GM04503 (cell line): Measurements from ENCODE around the gene KIAA1614.

Source experiments
- DNase-seq: peaks from one replicate; pipeline ENCODE4 v3.0.0-alpha.2; 2012; ENCODE audit warnings: low read depth

Gene KIAA1614

DNA sequence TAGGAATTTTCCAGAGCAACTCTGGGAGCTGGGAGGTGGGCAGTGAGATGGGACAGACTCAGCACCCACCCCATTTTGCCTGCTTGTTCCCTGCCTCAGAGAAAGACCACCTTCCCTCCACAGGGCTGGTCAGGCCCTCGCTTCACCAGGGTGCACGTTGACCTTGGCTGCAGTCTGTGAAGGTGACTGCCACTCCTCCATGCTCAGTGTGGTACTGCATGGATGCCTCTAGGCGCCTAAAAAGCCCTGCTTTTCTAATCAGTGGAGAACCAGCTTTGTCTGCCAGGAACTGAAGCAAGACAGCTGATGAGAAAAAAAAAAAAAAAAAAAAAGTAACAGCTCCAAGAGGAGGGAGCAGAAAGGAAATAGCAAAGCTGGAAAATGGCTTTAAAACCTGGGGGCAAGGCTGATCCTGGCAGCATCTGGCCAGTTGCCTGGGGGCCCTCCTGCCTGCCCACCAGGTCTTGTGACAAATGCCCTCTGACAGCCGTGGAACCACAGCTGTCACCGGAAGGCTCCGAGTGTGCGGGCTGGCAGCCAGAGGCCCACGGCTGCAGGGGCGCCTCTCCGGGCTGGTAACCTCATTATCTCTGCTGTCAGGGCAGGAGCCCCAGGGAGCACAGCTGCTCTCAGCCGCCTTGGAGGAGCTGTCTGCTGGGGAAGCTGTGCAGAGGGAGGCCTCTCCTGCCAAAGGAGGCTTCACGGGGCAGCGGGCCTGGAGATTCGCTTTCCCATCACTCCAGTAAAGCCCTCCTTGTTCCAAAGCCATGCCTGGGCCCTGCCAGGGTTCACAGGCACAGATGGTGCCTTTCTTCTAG lies 13.7 kb downstream of the KIAA1614 start:
- DNase-seq = no peak

DNA sequence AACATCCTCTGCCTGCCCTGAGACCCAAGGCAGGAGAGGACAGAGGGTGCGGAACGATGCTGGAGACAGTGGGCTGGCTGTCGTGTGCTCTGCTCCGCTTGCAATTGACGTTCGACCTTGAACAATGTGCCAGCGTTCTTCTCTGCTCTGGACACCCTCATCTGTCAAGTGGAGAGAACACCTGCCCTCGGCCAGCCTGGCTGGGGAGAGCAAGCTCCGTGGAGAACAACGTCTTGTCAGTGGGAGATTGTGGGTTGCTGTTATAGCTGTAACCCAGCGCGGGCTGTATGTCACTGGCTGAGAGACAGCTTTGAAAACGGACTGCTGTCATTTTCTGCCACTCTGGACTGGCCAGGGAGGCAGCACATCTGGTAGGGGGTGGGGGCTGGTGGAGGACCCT lies 14.7 kb downstream of the KIAA1614 start:
- no peak for DNase-seq

DNA sequence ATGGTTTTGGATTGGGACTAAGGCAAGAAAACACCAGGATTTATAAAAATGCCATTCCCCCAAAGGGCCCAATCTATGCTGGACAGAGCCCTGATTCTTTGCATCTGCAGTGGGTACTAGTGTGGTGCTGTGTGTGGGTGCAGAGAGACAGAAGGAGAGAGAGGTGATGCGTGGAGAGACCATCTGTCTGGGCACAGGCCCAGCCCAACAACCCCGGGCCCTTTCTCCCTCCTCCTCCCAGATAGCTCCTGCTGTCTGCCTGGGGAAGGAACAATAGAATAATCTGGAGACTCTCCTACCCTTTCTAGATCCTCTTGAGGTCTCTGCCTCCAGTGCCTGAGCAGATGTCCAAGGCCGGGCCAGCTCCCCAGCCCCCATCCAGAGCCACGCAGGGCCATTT lies 15.1 kb downstream of the KIAA1614 start:
- no peak for DNase-seq

DNA sequence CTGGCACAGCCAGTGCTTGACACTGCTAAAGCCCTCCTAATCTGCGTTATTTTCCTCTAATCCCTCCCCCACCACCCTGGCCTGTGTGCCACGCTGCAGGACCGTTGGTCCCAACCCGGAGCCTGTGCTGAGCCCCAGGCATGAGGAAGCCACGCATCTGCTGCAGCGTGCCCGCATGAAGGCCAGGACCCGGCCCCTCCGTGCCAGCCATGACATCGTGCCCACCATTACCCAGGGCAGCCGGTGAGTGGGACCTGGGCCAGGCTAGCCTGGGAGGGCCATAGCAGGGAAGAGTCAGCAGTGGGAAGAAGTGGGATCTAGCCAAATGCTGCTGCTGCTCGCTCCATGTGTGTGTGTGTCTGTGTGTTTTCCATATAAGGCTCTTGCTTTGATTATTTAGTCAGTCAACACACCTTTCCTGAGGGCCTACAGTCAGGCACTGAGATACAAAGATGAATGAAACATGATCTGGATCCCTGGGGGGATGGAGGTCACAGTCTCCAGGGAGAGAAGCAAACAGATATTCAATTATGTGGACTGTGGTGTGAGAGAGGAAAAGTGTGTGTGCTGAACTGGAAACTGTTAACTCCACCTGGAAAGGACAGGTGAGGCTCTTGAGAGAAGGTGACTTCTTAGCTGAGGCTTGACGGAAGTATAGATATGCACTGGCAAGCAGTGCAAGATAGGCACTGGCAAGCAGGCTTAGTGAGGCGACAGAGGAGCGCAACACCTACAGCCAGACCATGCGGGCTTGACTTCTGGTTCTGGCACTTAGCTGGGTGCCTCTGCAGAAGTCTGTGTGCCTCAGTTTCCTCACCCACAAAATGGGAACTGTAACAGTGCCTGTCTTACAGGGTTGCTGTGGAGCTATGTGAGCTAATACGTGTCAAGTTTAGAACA lies 15.9 kb downstream of the KIAA1614 start:
- DNase-seq = no peak

DNA sequence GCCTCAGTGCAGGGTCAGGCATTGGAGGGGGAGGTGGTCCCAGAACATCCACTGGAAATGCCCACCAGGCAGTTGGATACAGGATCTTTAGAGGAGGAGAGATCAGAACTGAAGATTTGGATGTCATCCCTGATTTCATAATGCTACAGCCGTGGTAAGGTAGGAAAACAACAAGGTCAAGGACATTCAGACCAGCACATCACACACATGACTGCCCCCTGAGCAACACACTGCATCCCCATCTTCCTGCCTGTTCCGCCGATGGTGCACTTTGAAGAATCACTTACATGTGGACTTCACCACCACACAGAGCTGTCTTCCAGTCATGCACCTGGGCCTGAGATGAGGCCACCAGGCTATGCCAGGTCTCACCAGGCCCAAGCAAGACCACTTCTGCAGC lies 16.7 kb downstream of the KIAA1614 start:
- no peak for DNase-seq

DNA sequence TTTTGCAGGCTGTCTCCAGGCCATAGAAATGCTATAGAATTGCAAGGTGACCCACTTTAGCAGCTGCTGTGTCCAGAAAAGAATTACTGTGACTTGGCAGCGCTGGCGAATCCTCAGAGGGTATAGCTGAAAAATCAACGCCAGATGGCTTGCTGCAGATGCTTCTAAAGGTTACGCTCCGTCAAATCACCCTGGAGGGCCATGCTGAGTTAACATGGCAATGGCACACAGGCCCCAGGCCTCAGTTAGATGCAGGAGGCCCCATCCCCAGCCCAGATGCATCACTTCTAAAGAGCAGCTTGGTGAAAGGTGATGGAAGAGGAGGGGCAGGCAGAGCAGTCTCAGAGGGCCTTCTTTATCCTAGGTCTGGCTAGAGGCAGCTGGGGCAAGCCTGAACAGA lies 18.0 kb downstream of the KIAA1614 start:
- no peak for DNase-seq

DNA sequence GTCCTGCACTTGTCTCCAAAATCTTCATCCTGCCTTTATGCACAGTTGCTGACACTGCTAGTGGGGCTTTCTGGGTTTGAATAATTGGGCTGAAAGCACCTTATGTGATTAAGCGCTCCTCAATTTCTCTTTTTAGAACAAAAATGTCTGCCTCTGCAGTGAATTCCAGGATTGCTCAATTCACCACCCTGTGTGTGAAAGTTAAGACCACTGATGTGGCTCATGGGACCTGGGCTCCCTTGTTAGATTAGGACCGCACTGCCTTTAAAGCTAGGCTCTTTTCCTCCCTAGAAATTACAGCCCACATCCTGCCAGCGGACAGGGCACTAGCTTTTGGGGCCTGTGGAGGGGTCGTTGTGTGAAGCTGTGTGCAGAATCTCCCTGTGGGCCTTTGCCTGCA lies 18.8 kb downstream of the KIAA1614 start:
- no peak for DNase-seq

DNA sequence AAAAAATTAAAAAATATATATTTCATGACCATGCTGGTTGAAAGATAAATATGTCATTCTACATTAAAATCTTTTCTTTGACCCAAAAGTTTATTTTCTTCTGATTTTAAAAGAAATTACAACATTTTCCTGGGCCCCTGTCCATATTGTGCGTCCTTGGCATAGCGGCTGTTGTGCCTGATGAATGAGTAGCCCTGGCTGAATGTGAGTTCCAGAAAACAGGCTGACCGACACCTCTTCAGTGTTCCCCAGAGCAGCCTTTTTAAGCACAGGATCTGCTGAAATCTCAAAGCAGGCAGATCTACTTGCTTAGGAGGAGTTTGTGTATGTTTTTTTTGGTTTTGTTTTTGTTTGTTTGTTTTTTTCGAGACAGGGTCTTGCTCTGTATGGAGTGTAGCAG lies 19.7 kb downstream of the KIAA1614 start:
- no peak for DNase-seq

DNA sequence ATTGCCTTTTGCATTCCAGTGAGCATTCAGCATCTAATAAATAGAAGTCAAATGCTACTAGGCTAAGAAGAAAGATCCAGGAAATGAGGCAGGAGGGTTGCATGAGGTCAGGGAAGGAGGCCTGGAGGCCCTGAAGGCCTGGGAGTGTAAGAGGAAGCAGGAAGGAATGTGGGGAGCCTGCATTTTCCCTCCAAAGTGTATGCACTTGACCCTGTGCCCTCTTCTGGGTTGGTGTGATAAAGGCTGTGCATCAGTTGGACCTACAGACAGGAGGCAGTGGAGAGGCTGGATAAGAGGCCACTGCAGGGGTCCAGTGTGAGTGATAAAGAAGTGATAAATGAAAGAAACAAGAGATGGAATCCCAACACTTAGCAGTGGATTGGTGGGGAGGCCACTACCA lies 20.4 kb downstream of the KIAA1614 start:
- no peak for DNase-seq

DNA sequence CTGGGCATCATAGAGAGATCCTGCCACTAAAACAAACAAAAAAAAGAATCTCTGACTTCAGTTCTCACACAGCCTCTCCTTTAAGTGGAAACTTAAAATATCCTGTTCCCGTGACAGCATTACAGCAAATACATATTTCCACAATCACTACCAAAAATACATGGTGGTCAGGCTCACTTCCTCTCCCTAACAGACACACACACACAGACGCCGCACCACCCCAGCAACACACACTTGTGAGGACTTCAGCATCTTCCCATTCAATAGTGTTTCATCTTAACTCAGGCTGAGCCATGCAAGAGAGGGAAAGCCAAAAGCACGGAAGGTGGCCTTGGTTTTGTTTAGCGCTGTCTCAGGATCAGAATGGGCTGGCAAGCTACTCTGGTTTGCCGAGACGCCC lies 21.9 kb downstream of the KIAA1614 start:
- DNase-seq = no peak

DNA sequence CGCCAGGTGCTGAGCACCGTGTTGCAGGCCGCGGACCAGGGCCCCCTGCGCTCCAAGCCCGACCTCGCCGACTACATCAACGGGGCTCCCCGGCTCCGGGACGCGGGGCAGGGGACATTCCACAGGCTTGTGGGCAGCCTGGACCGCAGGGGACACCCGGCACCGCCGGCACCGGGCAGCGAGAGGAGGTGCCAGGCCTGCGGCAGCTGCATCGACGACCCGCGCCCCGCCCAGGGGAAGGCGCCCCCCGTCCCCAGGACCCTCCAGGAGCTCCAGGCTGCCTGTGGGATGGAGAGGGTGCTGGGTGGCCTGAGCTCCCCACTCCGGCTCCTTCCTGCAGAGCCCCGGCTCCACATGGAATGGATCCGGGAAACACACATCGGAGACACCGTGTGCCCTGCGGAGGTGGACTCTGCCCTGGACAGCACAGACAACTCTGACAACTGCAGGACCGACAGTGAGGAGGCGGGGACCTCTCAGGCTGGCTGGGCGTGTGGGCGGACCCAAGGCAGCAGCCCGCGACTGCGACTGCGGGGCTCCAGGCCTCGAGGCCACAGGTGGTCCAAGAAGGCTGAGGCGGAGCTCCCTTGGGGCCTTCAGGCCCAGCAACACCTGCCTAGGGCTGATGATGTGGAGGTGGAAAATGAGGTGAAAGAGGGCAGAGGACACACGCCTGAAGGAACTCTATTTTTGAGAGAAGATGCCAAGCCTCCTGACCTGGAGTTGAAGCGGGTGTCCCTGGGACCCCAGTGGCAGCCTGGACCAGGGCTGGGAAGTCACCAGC lies 22.8 kb downstream of the KIAA1614 start:
- no peak for DNase-seq

DNA sequence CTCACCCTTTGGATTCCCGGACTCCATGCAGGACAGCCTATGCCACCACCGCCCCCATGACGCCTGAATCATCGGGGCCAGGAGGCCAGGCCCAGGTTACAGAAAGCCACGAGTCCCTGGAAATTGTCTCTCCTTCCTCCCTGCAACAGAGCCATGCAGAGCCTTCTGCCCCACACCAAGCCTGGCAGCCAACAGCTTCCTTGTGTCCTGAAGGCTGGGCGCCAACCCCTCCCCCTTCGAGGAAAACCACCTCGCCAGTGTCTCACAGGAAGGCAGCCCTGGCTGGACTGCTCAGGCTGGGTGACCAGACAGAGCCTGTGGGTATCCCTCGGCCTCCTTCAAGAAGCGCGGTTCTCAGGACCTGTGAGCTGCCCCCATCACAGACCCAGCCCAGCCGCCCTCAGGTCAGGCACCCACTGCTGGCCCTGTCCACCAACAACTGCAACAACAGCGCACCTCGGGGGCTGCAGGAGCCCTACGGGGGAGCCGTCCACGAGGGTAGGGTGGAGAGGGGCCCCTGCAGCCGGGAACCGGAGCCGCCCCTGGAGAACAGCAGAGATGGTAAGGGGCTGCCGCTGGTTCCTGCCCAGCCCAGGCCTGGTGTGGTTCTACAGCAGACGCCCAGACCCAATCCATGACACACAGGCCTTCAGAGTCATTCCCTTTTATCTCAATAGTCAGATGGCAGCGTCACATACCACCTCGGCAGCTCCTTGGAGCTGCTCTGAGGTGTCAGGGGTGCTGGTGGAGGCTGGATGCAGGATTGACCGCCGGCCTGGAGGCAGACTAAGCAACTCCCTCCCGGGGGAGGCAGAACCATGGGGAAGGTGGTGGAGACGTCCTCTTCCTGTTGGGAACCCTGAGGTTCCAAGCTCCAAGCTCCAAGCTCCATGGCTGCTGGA lies 23.7 kb downstream of the KIAA1614 start:
- no peak for DNase-seq

DNA sequence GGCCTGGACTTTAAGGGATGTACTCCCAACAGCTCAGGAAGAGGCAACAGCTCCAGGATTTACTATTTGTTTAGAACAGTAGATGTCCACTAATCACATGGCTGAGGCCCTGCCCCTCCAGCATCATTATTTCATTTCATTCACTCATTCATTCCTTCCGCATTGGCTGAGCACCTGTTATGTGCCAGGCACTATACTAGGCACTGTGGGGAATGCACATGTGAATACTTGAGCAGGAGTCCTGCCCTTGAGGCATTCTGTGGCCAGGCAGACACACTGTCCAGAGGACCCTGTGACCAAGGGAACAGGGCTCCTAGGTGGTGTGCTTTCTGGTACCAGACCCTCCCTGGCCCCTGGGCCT lies 24.3 kb downstream of the KIAA1614 start:
- no peak for DNase-seq

DNA sequence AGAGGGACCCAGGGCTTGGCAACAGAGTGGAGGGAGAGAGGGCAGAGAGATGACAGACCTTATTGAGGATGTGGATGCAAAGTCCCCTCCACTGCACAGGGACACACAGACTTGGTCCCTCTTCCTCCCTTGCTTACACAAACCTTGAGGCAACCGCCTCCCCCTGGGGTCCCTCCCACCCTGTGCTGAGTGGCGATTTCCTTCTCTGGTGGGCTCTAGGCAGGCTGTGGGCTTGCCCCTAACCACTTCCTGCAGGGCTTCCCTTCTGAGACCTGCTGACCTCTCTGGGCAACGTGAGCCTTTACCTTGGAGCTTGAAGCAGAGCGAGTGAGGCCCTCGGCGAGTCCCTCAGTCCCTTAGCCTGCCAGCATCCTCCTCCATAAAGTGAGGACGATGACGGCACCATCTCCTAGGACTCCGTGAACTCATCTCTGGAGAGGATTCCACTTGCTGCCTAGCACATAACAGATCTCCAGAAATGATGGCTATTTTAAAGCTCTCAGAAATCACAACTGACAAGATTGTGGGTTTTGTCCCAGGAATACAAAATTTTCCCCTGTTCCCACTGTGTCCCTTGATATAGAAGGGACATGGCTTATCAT lies 25.0 kb downstream of the KIAA1614 start:
- DNase-seq = no peak

DNA sequence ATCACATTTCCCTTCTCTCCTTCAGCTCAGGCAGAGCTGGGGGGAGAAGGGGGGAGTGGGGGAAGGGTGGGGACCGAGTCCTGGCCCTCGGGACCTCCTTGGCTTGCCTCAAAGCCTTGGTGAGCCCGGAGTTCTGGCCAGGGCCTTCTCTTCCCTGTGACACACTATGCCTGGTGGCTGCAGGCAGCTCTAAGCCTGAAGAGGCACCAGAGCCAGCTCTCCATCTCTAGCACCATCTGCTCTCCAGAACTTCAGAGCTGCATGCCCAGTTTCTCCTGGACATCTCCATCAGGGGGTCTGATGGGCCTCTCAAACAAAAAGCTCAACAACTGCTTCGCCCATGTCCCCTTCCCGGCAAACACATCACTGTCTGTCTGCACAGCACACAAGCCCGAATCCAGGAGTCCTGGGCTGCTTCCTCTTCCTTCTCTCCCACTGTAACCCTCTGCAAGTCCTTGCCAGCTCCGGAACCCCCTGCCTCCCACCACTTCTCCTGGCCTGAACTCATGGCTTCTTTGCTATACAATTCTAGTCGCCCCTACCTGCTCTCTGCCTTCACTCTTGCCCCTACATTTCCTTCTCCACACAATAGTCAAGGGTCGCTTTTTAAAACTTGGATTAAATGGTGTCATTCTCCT lies 26.5 kb downstream of the KIAA1614 start:
- DNase-seq = no peak

DNA sequence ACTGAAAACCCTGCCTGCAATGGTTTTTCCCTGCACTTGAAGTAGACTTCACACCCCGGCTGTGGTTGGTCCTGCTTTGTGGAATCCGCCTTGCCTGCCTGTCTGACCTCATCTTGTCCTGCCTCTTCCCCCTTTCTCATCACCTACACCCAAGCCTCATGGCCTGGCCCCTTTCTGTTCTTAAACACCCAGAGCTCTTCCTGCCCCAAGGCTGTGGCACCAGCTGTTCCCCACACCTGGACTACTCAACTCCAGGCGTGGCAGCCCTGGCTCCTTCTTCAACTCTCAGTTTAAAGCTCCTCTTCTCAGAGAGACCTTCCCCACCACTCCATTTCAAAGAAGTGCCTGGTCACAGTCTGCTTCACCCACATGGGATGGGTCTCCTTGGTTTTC lies 27.0 kb downstream of the KIAA1614 start:
- DNase-seq = no peak

DNA sequence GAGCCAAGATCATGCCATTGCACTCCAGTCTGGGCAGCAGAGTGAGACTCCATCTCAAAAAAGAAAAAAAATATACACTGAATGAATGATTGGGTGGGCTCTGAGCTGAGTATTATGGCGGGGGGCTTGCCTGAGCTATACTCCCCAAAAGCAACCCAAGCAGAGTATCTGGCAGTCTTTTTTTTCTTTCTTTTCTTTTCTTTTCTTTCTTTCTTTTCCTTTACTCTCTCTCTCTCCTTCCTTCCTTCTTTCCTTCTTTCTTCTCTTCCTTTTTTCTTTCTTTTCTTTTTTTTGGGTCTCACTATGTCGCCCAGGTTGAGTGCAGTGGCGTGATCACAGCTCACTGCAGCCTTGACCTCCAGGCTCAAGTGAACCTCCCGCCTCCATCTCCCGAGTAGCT lies 27.7 kb downstream of the KIAA1614 start:
- no peak for DNase-seq

DNA sequence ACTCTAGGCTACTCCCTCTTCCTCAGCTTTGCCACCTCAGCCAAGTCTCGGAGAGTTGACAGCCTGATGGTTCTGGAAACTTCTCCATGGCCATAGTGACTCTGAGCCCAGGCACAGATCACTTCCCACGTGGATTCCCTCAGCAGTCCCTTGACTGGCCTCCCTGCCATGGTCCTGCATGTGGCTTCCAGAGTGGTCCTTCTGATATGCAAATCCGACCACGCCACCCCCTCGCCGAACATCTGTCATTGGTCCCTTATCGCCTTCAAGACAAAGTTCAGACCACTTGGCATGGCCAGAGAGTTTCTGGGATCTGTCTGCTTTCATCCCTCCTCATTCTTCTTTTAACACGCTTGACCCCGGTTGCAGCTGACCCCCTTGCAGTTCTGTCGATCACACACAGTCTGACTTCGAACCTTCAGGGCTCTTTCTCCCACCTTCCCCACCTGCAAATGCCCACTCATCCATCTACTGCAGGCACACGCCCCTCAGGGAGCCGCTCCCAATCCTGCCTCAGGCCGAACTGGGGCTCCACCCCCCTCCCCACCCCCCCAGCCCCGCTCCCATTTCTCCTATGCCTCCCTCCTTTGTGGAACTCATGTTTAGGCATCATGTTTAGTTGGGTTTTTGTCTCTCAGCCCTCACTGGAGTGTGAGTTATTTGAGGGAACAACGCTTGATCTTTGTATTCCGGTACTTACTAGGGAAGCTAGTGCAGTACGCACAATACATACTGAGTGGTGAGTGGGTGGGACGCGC lies 29.0 kb downstream of the KIAA1614 start:
- DNase-seq = no peak

DNA sequence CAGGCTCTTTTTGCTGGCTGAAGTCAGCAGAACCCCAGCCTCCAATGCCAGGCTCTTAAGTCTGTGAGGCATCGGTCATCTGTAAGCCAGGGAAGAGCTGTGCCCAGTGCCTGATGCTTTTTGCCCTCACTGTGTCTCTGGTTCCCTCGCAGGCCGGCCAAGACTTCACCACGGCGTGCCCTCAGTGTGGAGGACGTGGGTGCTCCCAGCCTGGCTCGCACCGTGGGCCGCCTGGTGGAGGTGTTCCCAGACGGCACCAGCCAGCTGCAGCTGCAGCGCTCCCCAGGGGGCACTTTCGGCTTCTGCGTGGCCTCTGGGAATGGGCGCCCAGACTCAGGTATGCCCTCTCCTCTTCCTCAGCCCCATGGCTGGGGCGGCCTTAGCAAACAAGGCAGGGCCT lies 32.5 kb downstream of the KIAA1614 start:
- DNase-seq = no peak

DNA sequence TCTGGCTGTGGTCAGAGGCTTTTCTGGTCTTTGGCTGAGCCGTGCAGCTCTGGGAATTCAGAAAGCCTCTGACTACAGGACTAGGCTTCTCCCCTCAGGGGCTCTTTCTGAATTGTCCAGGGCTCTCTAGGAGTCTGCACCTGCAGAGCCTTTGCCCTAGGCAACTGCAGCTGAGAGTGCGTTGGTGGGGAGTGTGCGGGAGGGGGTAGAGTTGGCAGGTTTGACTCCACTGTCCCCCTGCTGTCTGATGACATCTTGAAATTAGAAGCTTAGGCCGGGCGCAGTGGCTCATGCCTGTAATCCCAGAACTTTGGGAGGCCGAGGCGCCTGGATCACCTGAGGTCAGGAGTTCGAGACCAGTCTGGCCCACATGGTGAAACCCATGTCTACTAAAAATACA lies 32.9 kb downstream of the KIAA1614 start:
- no peak for DNase-seq
